Measurements from ENCODE around the gene FGA.

Gene FGA

GRCh38 chr4:154590329-154591006 is at the start of gene FGA:
Gene FGA, minus strand, starts transcription at chr4:154590742. Its CDS starts 55 bp downstream, at chr4:154590687.
- no peak for DNase-seq (ENCODE audit: low read depth in 1 of 2, low spot score in 1 of 2)

DNA sequence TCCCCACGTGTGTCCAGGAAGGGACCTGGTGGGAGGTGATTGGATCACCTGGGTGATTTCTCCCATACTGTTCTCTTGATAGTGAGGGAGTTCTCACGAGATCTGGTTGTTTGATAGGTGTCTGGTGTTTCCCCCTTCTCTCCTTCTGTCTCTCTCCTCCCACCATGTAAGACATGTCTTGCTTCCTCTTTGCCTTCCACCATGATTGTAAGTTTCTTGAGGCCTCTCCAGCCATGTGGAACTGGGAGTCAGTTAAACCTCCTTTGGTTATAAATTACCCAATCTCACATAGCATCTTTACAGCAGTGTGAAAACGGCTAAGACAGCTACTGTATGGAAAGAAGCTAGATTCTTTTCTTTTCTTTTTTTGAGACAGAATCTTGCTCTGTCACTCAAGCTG is 43.5 kb upstream of the FGA start:
- no peak for DNase-seq (ENCODE audit: low read depth in 1 of 2, low spot score in 1 of 2)

- DNase-seq (ENCODE audit: low read depth in 1 of 2, low spot score in 1 of 2) = no peak
Measured at GRCh38 chr4:154631828-154632227, 41.3 kb upstream of the FGA start.

- no peak for DNase-seq (ENCODE audit: low read depth in 1 of 2, low spot score in 1 of 2)
Measured at GRCh38 chr4:154630324-154630723, 39.8 kb upstream of the FGA start.

- peak in 1 of 2 donors; percentile 29 for DNase-seq (ENCODE audit: low read depth in 1 of 2, low spot score in 1 of 2)
Measured at GRCh38 chr4:154626793-154627484, 36.4 kb upstream of the FGA start.

DNA sequence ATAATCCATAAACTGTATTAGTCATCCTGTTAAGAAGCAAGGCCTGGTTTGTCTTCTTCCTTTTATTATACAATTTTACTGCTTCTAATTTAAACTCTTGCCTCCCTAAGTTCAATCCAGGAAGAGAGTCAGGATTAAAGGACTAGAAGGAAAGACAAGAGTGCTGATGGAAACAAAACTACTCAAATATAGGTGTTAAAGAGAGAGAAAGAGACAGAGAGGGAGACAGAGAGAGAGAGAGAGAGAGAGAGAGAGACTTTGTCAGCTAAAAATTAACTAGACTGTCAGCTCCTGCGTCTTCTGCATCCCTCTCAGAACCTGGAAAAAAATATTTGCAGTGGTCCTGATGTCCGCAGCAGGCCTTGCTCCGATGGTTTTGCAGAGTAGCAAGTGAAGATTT is 35.4 kb upstream of the FGA start:
- DNase-seq (ENCODE audit: low read depth in 1 of 2, low spot score in 1 of 2) = no peak

GRCh38 chr4:154623995-154624394 is 33.5 kb upstream of the FGA start:
- no peak for DNase-seq (ENCODE audit: low read depth in 1 of 2, low spot score in 1 of 2)

- no peak for DNase-seq (ENCODE audit: low read depth in 1 of 2, low spot score in 1 of 2)
Measured at GRCh38 chr4:154623436-154623835, 32.9 kb upstream of the FGA start.

DNA sequence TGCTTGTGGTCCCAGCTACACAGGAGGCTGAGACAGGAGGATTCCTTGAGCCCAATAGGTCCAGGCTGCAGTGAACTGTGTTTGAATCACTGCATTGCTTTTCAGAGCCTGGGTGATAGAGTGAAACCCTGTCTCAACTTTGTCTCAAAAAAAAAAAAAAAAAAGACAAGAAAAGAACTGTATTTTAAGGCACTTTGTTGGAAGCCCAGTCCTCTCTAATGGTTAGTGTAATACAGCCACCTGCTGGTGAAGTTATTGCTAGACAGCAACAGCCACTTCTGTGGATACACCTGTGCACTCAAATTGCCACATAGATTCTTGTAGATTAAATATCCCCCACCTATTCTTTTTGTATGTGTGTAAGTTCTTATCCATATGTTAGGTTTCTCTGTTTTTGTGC is 32.1 kb upstream of the FGA start:
- no peak for DNase-seq (ENCODE audit: low read depth in 1 of 2, low spot score in 1 of 2)

GRCh38 chr4:154620111-154620510 is 29.6 kb upstream of the FGA start:
- DNase-seq (ENCODE audit: low read depth in 1 of 2, low spot score in 1 of 2) = no peak

DNA sequence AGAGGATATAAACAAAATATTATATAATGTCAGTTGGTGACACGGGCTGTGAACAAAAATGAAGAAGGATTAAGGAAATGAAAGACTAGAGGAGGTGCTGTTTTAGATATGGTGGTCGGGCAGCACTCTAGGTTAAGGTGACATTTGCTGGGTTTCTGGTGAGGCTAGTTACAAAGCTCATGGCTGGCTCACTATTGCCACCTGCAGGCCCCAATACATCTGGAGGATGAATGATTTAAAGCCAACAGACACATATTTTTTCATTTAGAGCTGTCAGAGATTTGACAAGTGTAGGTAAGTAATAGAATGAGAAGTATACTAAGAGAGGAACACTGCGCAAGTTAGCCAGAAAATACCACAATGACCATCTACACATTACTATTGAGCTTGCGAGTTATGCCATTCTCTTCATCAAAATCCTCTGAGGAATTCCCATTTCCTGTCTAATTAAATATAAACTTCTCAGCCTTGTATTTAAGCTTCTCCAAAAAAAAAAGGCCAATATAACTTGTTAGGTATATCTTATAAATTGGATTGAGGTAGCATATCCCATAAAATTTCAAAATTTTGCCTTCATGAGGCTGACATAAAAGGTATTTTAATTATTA is 28.3 kb upstream of the FGA start:
- DNase-seq (ENCODE audit: low read depth in 1 of 2, low spot score in 1 of 2) = peak in 1 of 2 donors; percentile 16

DNA sequence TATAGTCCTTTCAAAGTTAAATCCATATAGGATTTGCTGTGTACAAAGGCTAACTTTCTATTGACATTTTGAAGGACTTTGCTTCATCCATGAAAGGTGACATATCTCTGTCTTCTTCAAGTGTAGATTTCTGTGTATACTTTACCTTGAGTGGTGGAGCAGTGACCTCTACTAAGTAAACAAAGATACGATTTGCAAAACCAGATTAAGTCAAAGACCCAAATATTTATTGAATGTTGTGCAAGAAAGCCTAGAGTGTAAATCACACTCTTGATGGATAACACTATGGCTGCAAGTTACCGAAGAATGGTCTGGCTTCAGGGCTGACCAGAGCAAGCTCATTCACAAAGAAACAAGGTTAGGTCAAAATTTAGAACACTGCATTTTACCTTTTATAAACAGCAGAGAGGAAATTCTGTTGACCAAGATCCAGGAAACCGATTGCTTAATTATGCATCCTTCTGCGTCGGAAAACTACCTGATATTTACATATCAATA is 27.3 kb upstream of the FGA start:
- no peak for DNase-seq (ENCODE audit: low read depth in 1 of 2, low spot score in 1 of 2)

DNA sequence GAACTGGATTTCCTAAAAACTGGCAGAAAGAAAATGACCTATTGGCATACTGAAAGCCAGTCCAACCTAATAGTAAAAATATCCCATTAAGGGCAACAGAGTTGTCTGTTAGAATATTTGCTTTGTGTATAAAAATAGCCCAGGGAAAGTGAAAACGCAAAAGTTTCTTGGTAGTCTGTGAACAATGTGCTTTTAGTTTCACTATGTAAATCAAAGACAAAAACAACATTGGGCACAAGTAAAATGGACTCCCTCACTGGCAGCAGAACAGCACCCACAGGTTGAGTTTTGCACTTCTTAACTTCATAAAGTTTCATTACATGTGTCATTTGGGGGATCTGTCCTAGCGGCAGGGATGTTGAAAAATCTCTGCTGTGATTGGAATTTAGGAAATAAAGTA is 26.2 kb upstream of the FGA start:
- no peak for DNase-seq (ENCODE audit: low read depth in 1 of 2, low spot score in 1 of 2)

- DNase-seq (ENCODE audit: low read depth in 1 of 2, low spot score in 1 of 2) = no peak
Measured at GRCh38 chr4:154616287-154616686, 25.7 kb upstream of the FGA start.

GRCh38 chr4:154615211-154615610 is 24.7 kb upstream of the FGA start:
- no peak for DNase-seq (ENCODE audit: low read depth in 1 of 2, low spot score in 1 of 2)

GRCh38 chr4:154614306-154614705 is 23.8 kb upstream of the FGA start:
- DNase-seq (ENCODE audit: low read depth in 1 of 2, low spot score in 1 of 2) = no peak

DNA sequence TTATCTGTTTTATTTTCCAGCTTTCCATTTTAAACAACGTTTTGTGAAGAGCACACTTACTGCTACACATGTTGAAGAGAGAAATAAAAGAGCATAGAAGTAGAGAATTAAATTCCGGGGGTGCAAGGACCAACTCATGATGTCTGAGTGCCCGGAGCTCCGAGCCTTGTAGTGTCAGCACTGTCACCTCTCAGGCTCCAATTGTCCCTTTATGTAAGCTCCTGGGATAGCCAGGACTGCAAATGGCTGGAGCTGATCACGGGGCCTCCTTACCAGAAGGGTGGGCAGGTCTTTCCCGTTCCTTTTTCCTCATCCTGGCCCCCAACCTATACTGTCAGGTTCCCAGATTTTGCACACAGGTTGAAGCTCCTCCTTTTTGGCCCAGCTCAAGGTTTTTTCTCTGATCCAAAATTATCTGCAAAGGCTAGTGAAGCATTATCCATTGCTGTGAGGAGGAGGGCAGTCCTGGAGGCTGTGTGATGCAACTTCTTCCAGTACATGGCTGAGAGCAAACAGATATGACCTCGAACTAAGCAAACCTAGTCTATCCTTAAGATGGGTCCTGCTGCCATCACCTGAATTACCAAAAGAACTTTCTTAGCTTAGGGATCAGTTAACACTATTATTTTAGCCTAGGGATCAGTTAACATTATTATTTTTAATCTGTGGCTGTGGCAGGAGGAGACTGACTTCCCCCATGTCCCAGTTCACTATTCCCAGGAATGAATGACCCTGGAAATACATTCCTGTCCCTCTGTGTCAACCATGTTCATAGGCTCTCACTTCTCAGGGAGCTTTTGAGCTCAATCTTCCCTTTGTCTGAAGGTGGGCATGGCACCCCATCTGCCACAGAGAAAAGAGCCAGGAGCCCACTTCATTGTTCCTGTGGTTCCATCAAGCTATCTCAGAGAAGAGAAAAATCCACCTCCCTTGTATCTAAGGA is 22.2 kb upstream of the FGA start, which contains the start of gene FGG:
TSS of gene FGG (minus strand) at position 185 of the 943 bp plus-strand sequence. CDS start at position 138, 47 bp downstream.
- no peak for DNase-seq (ENCODE audit: low read depth in 1 of 2, low spot score in 1 of 2)

DNA sequence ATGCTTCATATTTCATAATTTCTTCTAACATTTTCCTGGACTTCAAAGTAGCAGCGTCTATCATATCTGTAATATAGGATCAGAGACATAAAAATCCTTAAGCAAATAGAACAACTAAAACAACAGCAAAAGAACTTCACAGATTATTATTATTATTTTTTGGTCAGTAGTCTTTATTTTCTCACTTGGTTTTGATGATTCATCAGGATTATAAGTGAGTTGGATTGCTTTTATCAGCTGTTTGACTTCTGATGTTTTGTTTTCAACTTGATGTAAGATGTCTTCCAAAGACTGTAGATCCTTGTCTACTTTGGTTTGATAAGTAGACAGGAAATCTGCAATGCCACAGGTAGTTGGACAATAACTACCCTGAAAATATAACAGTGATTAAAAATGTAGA is 21.3 kb upstream of the FGA start:
- DNase-seq (ENCODE audit: low read depth in 1 of 2, low spot score in 1 of 2) = no peak

DNA sequence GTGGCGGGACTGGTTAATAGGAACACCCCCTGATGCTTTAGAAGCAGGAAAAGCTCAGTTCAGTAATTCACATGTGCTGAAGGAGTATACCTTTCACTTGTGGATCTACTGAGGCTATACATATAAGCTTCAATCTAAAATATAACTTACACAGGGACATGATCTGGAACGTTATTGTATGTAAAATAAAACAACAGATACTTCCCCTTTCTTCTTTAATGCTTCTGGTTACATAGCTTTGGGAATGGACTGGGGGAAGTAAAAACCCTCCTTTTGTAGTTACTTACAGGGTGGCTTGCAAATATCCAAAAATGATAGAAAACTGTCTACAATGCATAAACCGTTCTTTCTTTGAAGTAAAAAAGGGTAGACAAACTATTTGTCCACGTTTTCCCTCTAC is 20.0 kb upstream of the FGA start:
- DNase-seq (ENCODE audit: low read depth in 1 of 2, low spot score in 1 of 2) = no peak

DNA sequence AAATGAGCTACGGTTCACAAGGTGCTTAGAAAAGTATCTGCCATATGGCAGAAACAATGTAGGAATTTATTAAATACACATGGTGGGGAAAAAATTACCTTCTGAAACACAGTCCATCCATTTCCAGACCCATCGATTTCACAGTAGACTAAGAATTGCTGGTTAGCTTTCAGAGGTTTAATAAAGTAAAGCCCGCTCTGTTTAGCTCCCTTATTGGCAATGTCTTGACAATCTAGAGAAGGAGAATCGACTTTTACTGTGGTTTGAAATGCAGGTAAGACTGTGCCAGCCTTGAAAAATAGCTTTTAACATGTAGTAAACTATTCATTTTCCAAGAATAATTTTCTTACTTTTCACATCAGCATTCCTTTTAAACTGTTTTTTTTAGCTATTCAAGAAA is 19.0 kb upstream of the FGA start:
- no peak for DNase-seq (ENCODE audit: low read depth in 1 of 2, low spot score in 1 of 2)

All from stimulated activated CD4-positive, alpha-beta T cell treated with anti-CD3 and anti-CD28 coated beads, Interleukin-15, amount 100 ng/mL, for 1 hour (primary cell).